Fibroblast of lung (primary cell): ENCODE measurements around the gene KLF15. TPM values are rescaled to one million over a fixed set of nuclear protein-coding genes. Genes with fewer than 3 reads are reported as not detected.

Experiments
- DNase-seq, 2 donors: peaks; one replicate each; pipeline versions ENCODE4 v3.0.0 to v3.0.0-alpha.2; 2010; ENCODE audit warnings: low read depth in 2 of 2
- H2AFZ ChIP-seq: 2 replicates; pipeline ENCODE4 v1.5.1; 2012; ENCODE audit warnings: low read length, control low read depth, inconsistent platforms
- H3K27ac ChIP-seq: 2 replicates; pipeline ENCODE4 v1.5.1; 2011; ENCODE audit warnings: low read length, control low read depth; ENCODE audit not compliant: insufficient read depth
- H3K27me3 ChIP-seq: 2 replicates; pipeline ENCODE4 v1.5.1; 2011; ENCODE audit warnings: mild to moderate bottlenecking, low read length; ENCODE audit not compliant: control insufficient read depth, insufficient read depth
- H3K36me3 ChIP-seq: 2 replicates; pipeline ENCODE4 v1.5.1; 2011; ENCODE audit warnings: low read length; ENCODE audit not compliant: control insufficient read depth, insufficient read depth
- H3K4me1 ChIP-seq: 2 replicates; pipeline ENCODE4 v1.5.1; 2011; ENCODE audit warnings: low read length; ENCODE audit not compliant: control insufficient read depth, insufficient read depth; ENCODE audit errors: extremely low read depth
- H3K4me2 ChIP-seq: 2 replicates; pipeline ENCODE4 v1.5.1; 2011; ENCODE audit warnings: low read length, control low read depth; ENCODE audit not compliant: insufficient read depth; ENCODE audit errors: extremely low read depth
- H3K4me3 ChIP-seq, 4 experiments: fragments of 200-600 bp in 1 of 4; sonication (generic) in 1 of 4; replicated peaks in 1 of 4; 2 replicates each; pipeline ENCODE4 v1.5.1; 2011 to 2016; ENCODE audit warnings: low read length in 4 of 4, low read depth in 3 of 4, mild to moderate bottlenecking in 3 of 4, control low read depth in 2 of 4, inconsistent platforms in 1 of 4, mixed read lengths in 1 of 4; ENCODE audit not compliant: insufficient read depth in 1 of 4; ENCODE audit errors: control extremely low read depth in 1 of 4
- H3K79me2 ChIP-seq: 2 replicates; pipeline ENCODE4 v1.5.1; 2012; ENCODE audit warnings: mild to moderate bottlenecking, low read length, inconsistent platforms; ENCODE audit not compliant: control insufficient read depth, insufficient read depth
- H3K9ac ChIP-seq: 2 replicates; pipeline ENCODE4 v1.5.1; 2011; ENCODE audit warnings: mild to moderate bottlenecking, low read length, control low read depth; ENCODE audit not compliant: insufficient read depth
- H3K9me3 ChIP-seq: 2 replicates; pipeline ENCODE4 v1.5.1; 2012; ENCODE audit warnings: low read depth, low read length; ENCODE audit not compliant: control insufficient read depth, insufficient read depth
- H4K20me1 ChIP-seq: 2 replicates; pipeline ENCODE4 v1.5.1; 2011; ENCODE audit warnings: low read length; ENCODE audit not compliant: control insufficient read depth, insufficient read depth; ENCODE audit errors: extremely low read depth
- EZH2 ChIP-seq: IDR thresholded peaks from 2 replicates; pipeline ENCODE4 v1.5.1; 2012; ENCODE audit warnings: low read length, control low read depth, mild to moderate bottlenecking; ENCODE audit errors: missing control alignments
- polyA plus RNA-seq, 2 donors: library from polyadenylated mRNA; depleted of rRNA in 1 of 2; stranded (reverse) in 1 of 2; unstranded in 1 of 2; fragments of >200 nt; gene quantifications; 2 replicates each; pipeline ENCODE4 v1.2.1, GENCODE V29; 2011 to 2012; ENCODE audit warnings: missing spikeins in 1 of 2
- total RNA-seq: library from RNA; depleted of rRNA; stranded (reverse); fragments of >200 nt; gene quantifications from 2 replicates; pipeline ENCODE4 v1.2.1, GENCODE V29; 2014
- TF ChIP-seq, protein P1 (sequence below), 2 donors: IDR thresholded peaks in 1 of 2; conservative IDR thresholded peaks in 1 of 2; 1 replicate in 1 of 2; 2 replicates in 1 of 2; pipeline ENCODE4 v1.5.1; 2011 to 2012; ENCODE audit warnings: low read length in 2 of 2, control low read depth in 1 of 2, inconsistent platforms in 1 of 2, low read depth in 1 of 2, mild to moderate bottlenecking in 1 of 2

The KLF15 gene
- total and polyA plus RNA-seq, 2 donors (not counting 1 experiment from before 2014, with no cell fraction given): 0.15 to 4.1 TPM

GRCh38 chr3:126309861-126310655 is 47.1 kb downstream of the KLF15 start:
- no peak for TF ChIP-seq EZH2
- TF ChIP-seq, protein P1, sequence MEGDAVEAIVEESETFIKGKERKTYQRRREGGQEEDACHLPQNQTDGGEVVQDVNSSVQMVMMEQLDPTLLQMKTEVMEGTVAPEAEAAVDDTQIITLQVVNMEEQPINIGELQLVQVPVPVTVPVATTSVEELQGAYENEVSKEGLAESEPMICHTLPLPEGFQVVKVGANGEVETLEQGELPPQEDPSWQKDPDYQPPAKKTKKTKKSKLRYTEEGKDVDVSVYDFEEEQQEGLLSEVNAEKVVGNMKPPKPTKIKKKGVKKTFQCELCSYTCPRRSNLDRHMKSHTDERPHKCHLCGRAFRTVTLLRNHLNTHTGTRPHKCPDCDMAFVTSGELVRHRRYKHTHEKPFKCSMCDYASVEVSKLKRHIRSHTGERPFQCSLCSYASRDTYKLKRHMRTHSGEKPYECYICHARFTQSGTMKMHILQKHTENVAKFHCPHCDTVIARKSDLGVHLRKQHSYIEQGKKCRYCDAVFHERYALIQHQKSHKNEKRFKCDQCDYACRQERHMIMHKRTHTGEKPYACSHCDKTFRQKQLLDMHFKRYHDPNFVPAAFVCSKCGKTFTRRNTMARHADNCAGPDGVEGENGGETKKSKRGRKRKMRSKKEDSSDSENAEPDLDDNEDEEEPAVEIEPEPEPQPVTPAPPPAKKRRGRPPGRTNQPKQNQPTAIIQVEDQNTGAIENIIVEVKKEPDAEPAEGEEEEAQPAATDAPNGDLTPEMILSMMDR (conservative IDR thresholded peaks at IDR 0.05 in 1 of 2, IDR thresholded peaks at IDR 0.05 in 1 of 2; ENCODE audit: low read depth in 1 of 2, low read length in 2 of 2): no peak
- Histone ChIP-seq H2AFZ (no peak overlapping the region), H3K9ac (no peak overlapping the region), H3K4me3 (no peak overlapping the region), H3K4me1 (no peaks in the 10 kb centered on the region), H4K20me1 (no peaks in the 10 kb centered on the region), H3K36me3 (no peaks in the 10 kb centered on the region), H3K4me2 (no peak overlapping the region), H3K27ac (no peak overlapping the region), H3K79me2 (no peaks in the 10 kb centered on the region), H3K9me3 (no peaks in the 10 kb centered on the region), H3K27me3 (no peaks in the 10 kb centered on the region)
- no peak for DNase-seq

DNA sequence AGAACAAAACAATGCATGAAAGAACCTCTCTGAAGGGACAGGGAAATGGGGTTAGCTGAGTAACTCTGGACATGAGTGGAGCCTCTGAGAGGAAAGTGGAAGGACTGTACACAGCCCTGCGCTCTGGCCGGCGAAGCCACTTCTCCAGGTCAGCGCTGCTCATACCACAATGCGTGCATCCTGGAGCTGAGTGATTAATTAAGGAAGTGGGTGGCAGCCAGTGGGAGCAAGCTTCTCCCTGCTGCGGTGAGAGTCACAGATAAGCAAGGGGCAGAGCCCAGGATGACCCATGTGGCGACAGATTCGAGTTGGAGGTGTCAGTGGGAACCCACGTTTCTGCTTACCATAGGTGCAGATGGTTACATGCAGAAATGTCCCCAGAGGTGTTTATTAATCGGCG is 48.0 kb downstream of the KLF15 start:
- Histone ChIP-seq H3K27ac (no peak overlapping the region), H3K9me3 (no peaks in the 10 kb centered on the region)

DNA sequence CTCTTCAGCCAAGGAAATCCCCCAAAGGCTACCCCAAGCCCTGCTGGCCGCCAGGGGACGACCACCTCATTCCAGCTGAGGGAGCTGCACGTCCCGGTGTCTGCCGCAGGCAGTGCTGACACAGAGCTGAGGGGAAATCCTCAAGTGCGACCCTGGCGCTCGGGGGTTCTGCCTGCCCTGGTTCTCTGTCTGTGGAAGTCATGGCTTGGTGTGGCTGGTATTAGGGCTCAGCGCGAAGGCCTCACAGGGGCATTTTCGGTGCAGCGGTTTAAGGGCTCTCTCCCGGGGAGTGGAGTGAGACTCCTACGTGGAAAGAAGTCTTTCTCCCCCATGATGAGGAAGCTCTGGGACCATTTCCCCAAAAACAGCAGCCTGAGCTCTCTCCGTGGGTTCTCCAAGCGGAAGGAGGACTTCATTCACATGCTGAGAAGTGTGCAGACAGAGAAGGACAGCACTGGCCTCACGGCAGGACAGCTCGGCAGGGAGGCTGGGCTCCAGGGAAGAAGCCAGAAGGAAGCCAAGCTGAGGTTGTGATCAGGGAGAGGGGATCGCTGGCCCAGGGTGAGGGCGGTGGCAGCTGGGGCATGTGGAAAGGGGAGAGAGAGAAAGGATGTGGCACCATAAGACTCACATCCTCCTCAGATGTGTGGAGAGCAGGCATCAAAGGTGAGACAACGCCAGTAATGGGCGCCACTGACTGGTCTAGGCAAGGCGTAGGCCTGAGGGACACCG is 48.6 kb downstream of the KLF15 start:
- no peaks in the 10 kb centered on the region for H4K20me1 ChIP-seq
- no peaks in the 10 kb centered on the region for H3K79me2 ChIP-seq
- peaks cover 2% of the 10 kb centered on the region for H3K4me1 ChIP-seq
- H3K4me2 ChIP-seq: no peak overlapping the region
- no peak overlapping the region for H3K4me3 ChIP-seq
- no peaks in the 10 kb centered on the region for H3K36me3 ChIP-seq
- no peak overlapping the region for H2AFZ ChIP-seq
- no peak overlapping the region for H3K9ac ChIP-seq
- H3K27me3 ChIP-seq: no peaks in the 10 kb centered on the region
- H3K27ac ChIP-seq: no peak overlapping the region
- TF ChIP-seq EZH2: no peak
- TF ChIP-seq, protein P1 (conservative IDR thresholded peaks at IDR 0.05 in 1 of 2, IDR thresholded peaks at IDR 0.05 in 1 of 2; ENCODE audit: low read depth in 1 of 2, low read length in 2 of 2): no peak
- DNase-seq: no peak
- H3K9me3 ChIP-seq: no peaks in the 10 kb centered on the region

More for the DNA sequence above, 48.0 kb downstream of the KLF15 start:
- Histone ChIP-seq H3K36me3 (no peaks in the 10 kb centered on the region), H3K79me2 (no peaks in the 10 kb centered on the region), H3K4me3 (no peak overlapping the region), H3K9ac (no peak overlapping the region), H3K27me3 (no peaks in the 10 kb centered on the region), H3K4me1 (peaks cover 2% of the 10 kb centered on the region), H4K20me1 (no peaks in the 10 kb centered on the region), H2AFZ (no peak overlapping the region), H3K4me2 (no peak overlapping the region)
- DNase-seq: no peak
- TF ChIP-seq, protein P1 (conservative IDR thresholded peaks at IDR 0.05 in 1 of 2, IDR thresholded peaks at IDR 0.05 in 1 of 2; ENCODE audit: low read depth in 1 of 2, low read length in 2 of 2): no peak
- no peak for TF ChIP-seq EZH2
